Epithelial cell of proximal tubule (primary cell): ENCODE measurements around the gene TFAP2C. TPM values are rescaled to one million over a fixed set of nuclear protein-coding genes. Genes with fewer than 3 reads are reported as not detected.

Experiments used
- DNase-seq: peaks from one replicate; pipeline ENCODE4 v3.0.0-alpha.2; 2011; ENCODE audit warnings: low read depth
- H3K4me3 ChIP-seq: 2 replicates; pipeline ENCODE4 v1.5.1; 2011; ENCODE audit warnings: low read depth, mild to moderate bottlenecking, low read length
- total RNA-seq: library from RNA; depleted of rRNA; stranded (reverse); fragments of >200 nt; gene quantifications from 2 replicates; pipeline ENCODE4 v1.2.3, GENCODE V29; 2015
- TF ChIP-seq, protein P1 (sequence below): conservative IDR thresholded peaks from 2 replicates; pipeline ENCODE4 v1.5.1; 2012; ENCODE audit warnings: low read depth, mild to moderate bottlenecking, low read length

Gene TFAP2C
- total RNA-seq, 1 donor from 2014 or later: 0.23 TPM

DNA sequence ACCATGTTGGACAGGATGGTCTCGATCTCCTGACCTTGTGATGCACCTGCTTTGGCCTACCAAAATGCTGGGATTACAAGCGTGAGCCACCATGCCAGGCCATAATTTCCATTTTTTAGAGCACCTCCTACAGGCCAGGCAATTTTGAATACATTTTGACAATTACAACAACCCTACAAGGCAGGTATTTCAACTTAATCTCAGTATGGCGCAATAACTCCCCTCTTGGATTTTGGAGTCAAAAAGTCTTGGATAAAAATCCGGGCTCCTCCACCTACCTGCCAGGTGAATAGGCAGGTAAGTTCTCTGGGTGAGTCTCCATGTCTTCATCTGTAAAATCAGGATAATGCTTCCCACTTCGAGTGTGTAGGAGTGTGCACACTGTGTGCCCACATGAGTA lies 39.5 kb upstream of the TFAP2C start:
- TF ChIP-seq, protein P1, sequence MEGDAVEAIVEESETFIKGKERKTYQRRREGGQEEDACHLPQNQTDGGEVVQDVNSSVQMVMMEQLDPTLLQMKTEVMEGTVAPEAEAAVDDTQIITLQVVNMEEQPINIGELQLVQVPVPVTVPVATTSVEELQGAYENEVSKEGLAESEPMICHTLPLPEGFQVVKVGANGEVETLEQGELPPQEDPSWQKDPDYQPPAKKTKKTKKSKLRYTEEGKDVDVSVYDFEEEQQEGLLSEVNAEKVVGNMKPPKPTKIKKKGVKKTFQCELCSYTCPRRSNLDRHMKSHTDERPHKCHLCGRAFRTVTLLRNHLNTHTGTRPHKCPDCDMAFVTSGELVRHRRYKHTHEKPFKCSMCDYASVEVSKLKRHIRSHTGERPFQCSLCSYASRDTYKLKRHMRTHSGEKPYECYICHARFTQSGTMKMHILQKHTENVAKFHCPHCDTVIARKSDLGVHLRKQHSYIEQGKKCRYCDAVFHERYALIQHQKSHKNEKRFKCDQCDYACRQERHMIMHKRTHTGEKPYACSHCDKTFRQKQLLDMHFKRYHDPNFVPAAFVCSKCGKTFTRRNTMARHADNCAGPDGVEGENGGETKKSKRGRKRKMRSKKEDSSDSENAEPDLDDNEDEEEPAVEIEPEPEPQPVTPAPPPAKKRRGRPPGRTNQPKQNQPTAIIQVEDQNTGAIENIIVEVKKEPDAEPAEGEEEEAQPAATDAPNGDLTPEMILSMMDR: no peak
- DNase-seq: no peak
- no peak overlapping the region for H3K4me3 ChIP-seq

DNA sequence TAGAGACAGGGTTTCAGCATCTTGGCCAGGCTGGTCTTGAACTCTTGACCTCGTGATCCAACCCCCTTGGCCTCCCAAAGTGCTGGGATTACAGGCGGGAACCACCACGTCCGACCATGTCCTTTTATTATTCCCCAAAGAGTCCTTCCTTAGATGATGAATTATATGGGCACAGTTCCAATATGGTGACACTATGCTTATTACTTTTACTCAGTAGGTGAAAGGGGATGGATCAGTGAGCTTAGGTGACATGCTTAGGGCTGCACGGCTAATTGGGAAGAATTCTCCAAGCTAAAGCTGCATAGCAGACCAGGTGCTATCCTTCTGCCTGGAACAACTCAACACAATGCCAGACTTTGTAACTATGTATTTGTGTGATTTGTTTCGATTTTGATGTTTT lies 38.2 kb upstream of the TFAP2C start:
- TF ChIP-seq, protein P1: no peak
- DNase-seq: no peak

GRCh38 chr20:56592211-56592610 lies 36.9 kb upstream of the TFAP2C start:
- no peak overlapping the region for H3K4me3 ChIP-seq
- TF ChIP-seq, protein P1: no peak
- DNase-seq: no peak

More for the DNA sequence above, 38.2 kb upstream of the TFAP2C start:
- no peak overlapping the region for H3K4me3 ChIP-seq

DNA sequence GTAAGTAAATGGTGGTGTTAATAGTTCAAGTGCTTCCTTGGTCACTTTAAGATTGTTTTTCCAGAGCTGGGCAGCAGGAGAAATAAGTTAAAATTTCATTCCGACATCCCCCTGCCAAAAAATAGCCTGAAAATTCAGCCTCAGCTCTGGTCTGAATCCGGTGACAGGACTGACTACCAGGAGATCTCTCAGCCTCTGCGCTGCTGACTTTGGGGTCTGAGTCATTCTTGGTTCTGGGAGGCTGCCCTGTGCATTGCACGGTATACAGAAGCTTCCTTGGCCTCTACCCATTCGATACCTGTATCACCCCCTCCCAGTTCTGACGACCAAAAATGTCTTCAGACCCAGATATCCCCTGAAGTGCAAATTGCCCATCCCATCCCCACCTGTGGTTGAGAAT lies 36.3 kb upstream of the TFAP2C start:
- H3K4me3 ChIP-seq: no peak overlapping the region
- TF ChIP-seq, protein P1: no peak
- DNase-seq: no peak

- no peak for DNase-seq
- H3K4me3 ChIP-seq: no peak overlapping the region
- TF ChIP-seq, protein P1: no peak
Measured at GRCh38 chr20:56595746-56596475, 33.2 kb upstream of the TFAP2C start.

DNA sequence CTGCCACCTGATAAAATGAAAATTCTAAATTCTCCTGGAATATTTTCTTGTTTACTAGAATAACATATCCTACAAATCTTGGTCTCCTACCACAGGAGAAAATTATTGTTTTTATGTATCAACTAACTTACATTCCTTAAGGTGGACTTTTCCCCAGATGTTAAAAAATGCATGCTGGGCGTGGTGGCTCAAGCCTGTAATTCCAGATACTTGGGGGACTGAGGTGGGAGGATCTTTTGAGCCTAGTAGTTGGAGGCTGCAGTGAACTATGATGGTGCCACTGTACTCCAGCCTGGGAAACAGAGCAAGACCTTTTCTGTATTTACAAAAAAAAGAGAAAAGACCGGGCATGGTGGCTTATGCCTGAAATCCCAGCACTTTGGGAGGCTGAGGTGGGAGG lies 27.9 kb upstream of the TFAP2C start:
- DNase-seq: no peak
- H3K4me3 ChIP-seq: no peak overlapping the region
- TF ChIP-seq, protein P1: no peak

DNA sequence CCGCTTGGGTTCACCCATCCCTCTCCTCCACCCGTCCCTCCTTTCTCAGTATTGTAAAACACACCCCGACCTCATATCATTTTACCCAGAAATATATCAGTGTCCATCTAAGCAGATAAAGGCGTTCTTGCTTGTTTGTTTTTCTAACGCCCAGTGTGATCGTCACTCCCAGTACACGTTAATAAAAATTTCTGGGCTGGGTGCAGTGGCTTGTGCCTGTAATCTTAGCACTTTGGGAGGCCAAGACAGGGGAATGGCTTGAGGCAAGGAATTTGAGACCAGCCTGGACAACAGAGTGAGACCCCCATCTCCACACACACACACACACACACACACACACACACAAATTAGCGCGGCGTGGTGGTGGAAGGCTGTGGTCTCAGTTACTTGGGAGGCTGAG lies 24.4 kb upstream of the TFAP2C start:
- no peak overlapping the region for H3K4me3 ChIP-seq
- TF ChIP-seq, protein P1: no peak
- DNase-seq: no peak
